ENCODE measurements around the gene BABAM2. TPM values are rescaled to one million over a fixed set of nuclear protein-coding genes. Genes with fewer than 3 reads are reported as not detected.

The BABAM2 gene
- total and polyA plus RNA-seq, 4 donors: 9.9 to 17.0 (median 13.9) TPM

DNA sequence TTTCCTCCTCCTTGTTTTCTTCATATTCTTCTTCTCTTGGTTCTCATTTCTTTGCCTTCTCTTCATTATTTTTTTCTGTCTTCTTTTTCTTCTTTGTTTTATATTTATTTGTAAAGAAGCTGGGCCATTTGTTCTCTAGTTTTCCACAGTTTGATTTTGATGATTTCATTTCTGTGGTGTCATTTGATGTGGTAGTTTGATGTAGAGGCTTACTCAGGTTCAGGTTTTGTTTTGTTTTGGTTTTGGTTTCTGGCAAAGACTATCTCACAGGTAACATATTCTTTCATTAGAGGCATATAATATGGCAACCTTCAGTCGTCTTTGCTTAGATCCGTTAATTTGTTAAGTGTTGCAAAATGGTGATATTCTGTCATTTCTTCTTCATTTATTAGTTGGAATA is 75.3 kb downstream of the BABAM2 start:
- no peaks in the 10 kb centered on the region for H3K36me3 ChIP-seq (ENCODE audit: control insufficient read depth in 4 of 4, insufficient read depth in 3 of 4, low read depth in 1 of 4, low read length in 3 of 4)
- H3K9ac ChIP-seq (ENCODE audit: low read depth in 1 of 2, low read length in 2 of 2): no peak overlapping the region
- TF ChIP-seq JUND (IDR thresholded peaks at IDR 0.05) (no peak), GABPA (IDR thresholded peaks at IDR 0.05 in 1 of 2, conservative IDR thresholded peaks at IDR 0.05 in 1 of 2) (no peak), HNF4G (IDR thresholded peaks at IDR 0.05) (no peak), FOXA1 (IDR thresholded peaks at IDR 0.05) (no peak), YY1 (IDR thresholded peaks at IDR 0.05) (no peak), TAF1 (conservative IDR thresholded peaks at IDR 0.05) (no peak)
- TF ChIP-seq, protein P1, sequence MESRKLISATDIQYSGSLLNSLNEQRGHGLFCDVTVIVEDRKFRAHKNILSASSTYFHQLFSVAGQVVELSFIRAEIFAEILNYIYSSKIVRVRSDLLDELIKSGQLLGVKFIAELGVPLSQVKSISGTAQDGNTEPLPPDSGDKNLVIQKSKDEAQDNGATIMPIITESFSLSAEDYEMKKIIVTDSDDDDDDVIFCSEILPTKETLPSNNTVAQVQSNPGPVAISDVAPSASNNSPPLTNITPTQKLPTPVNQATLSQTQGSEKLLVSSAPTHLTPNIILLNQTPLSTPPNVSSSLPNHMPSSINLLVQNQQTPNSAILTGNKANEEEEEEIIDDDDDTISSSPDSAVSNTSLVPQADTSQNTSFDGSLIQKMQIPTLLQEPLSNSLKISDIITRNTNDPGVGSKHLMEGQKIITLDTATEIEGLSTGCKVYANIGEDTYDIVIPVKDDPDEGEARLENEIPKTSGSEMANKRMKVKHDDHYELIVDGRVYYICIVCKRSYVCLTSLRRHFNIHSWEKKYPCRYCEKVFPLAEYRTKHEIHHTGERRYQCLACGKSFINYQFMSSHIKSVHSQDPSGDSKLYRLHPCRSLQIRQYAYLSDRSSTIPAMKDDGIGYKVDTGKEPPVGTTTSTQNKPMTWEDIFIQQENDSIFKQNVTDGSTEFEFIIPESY (IDR thresholded peaks at IDR 0.05): no peak
- TF ChIP-seq, protein P2, sequence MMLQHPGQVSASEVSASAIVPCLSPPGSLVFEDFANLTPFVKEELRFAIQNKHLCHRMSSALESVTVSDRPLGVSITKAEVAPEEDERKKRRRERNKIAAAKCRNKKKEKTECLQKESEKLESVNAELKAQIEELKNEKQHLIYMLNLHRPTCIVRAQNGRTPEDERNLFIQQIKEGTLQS (IDR thresholded peaks at IDR 0.05): no peak
- TF ChIP-seq, protein P3, sequence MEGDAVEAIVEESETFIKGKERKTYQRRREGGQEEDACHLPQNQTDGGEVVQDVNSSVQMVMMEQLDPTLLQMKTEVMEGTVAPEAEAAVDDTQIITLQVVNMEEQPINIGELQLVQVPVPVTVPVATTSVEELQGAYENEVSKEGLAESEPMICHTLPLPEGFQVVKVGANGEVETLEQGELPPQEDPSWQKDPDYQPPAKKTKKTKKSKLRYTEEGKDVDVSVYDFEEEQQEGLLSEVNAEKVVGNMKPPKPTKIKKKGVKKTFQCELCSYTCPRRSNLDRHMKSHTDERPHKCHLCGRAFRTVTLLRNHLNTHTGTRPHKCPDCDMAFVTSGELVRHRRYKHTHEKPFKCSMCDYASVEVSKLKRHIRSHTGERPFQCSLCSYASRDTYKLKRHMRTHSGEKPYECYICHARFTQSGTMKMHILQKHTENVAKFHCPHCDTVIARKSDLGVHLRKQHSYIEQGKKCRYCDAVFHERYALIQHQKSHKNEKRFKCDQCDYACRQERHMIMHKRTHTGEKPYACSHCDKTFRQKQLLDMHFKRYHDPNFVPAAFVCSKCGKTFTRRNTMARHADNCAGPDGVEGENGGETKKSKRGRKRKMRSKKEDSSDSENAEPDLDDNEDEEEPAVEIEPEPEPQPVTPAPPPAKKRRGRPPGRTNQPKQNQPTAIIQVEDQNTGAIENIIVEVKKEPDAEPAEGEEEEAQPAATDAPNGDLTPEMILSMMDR (IDR thresholded peaks at IDR 0.05; ENCODE audit: low read depth, low read length, missing input control): no peak
- H3K4me1 ChIP-seq (ENCODE audit: control insufficient read depth in 4 of 4, insufficient read depth in 4 of 4, low read length in 3 of 4): peaks cover 0 to 21% (median 9%) of the 10 kb centered on the region in 4 donors
- H3K4me3 ChIP-seq (ENCODE audit: low read depth in 1 of 3, low read length in 3 of 3): no peak overlapping the region
- H3K9me3 ChIP-seq (ENCODE audit: control insufficient read depth in 4 of 4, low read length in 3 of 4): no peaks in the 10 kb centered on the region
- H3K27ac ChIP-seq (ENCODE audit: low read depth in 1 of 2, low read length in 2 of 2): no peak overlapping the region
- no peaks in the 10 kb centered on the region for H3K27me3 ChIP-seq (ENCODE audit: control insufficient read depth in 4 of 4, insufficient read depth in 4 of 4, low read length in 3 of 4)
- DNase-seq (ENCODE audit: low spot score): no peak
- 82% methylated on average over 2 of the region's 2 CpGs for WGBS

DNA sequence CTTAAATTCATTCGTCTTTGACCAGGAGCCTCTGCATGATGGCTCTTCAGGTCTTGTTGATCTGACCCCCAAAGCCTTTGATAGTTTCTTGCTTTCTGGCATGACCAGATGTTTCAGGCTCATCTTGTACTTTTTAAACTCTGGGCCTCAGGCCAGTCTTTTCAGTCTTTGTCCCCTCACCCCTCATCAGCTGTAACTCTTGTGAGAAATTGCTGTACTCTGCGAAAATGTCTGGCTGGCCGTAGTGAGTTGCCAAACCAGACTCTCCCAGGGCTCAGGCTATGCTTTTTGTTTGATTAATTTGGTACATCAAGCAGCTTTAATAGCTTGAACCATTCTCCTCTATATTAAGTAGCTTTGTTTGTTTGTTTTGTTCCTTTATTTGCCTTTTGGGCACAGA is 75.9 kb downstream of the BABAM2 start:
- no peaks in the 10 kb centered on the region for H3K27me3 ChIP-seq (ENCODE audit: control insufficient read depth in 4 of 4, insufficient read depth in 4 of 4, low read length in 3 of 4)
- no peaks in the 10 kb centered on the region for H3K36me3 ChIP-seq (ENCODE audit: control insufficient read depth in 4 of 4, insufficient read depth in 3 of 4, low read depth in 1 of 4, low read length in 3 of 4)
- H3K9me3 ChIP-seq (ENCODE audit: control insufficient read depth in 4 of 4, low read length in 3 of 4): no peaks in the 10 kb centered on the region
- H3K4me3 ChIP-seq (ENCODE audit: low read depth in 1 of 3, low read length in 3 of 3): no peak overlapping the region
- no peak for DNase-seq (ENCODE audit: low spot score)
- TF ChIP-seq TAF1 (conservative IDR thresholded peaks at IDR 0.05) (no peak), JUND (IDR thresholded peaks at IDR 0.05) (peak in 1 of 2 donors; percentile 19), FOXA2 (IDR thresholded peaks at IDR 0.05) (no peak), HNF4A (conservative IDR thresholded peaks at IDR 0.05) (peak; percentile 63 to 76), EGR1 (IDR thresholded peaks at IDR 0.05; ENCODE audit: low read depth in 2 of 2) (no peak), RAD21 (IDR thresholded peaks at IDR 0.05) (peak; percentile 28 to 51), HNF4G (IDR thresholded peaks at IDR 0.05) (no peak), YY1 (IDR thresholded peaks at IDR 0.05) (peak; percentile 41), FOXA1 (IDR thresholded peaks at IDR 0.05) (no peak), SP1 (IDR thresholded peaks at IDR 0.05) (no peak), RXRA (IDR thresholded peaks at IDR 0.05) (peak; percentile 31 to 48), NR2F2 (IDR thresholded peaks at IDR 0.05) (peak; percentile 34), GABPA (IDR thresholded peaks at IDR 0.05 in 1 of 2, conservative IDR thresholded peaks at IDR 0.05 in 1 of 2) (no peak)
- TF ChIP-seq, protein P4, sequence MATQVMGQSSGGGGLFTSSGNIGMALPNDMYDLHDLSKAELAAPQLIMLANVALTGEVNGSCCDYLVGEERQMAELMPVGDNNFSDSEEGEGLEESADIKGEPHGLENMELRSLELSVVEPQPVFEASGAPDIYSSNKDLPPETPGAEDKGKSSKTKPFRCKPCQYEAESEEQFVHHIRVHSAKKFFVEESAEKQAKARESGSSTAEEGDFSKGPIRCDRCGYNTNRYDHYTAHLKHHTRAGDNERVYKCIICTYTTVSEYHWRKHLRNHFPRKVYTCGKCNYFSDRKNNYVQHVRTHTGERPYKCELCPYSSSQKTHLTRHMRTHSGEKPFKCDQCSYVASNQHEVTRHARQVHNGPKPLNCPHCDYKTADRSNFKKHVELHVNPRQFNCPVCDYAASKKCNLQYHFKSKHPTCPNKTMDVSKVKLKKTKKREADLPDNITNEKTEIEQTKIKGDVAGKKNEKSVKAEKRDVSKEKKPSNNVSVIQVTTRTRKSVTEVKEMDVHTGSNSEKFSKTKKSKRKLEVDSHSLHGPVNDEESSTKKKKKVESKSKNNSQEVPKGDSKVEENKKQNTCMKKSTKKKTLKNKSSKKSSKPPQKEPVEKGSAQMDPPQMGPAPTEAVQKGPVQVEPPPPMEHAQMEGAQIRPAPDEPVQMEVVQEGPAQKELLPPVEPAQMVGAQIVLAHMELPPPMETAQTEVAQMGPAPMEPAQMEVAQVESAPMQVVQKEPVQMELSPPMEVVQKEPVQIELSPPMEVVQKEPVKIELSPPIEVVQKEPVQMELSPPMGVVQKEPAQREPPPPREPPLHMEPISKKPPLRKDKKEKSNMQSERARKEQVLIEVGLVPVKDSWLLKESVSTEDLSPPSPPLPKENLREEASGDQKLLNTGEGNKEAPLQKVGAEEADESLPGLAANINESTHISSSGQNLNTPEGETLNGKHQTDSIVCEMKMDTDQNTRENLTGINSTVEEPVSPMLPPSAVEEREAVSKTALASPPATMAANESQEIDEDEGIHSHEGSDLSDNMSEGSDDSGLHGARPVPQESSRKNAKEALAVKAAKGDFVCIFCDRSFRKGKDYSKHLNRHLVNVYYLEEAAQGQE (IDR thresholded peaks at IDR 0.05): no peak
- TF ChIP-seq, protein P2 (IDR thresholded peaks at IDR 0.05): no peak
- TF ChIP-seq, protein P3 (IDR thresholded peaks at IDR 0.05; ENCODE audit: low read depth, low read length, missing input control): no peak
- TF ChIP-seq, protein P1 (IDR thresholded peaks at IDR 0.05): no peak
- TF ChIP-seq, protein P5, sequence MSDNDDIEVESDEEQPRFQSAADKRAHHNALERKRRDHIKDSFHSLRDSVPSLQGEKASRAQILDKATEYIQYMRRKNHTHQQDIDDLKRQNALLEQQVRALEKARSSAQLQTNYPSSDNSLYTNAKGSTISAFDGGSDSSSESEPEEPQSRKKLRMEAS (IDR thresholded peaks at IDR 0.05): peak; percentile 26
- no peak overlapping the region for H3K9ac ChIP-seq (ENCODE audit: low read depth in 1 of 2, low read length in 2 of 2)
- H3K4me1 ChIP-seq (ENCODE audit: control insufficient read depth in 4 of 4, insufficient read depth in 4 of 4, low read length in 3 of 4): peaks cover 0 to 21% (median 9%) of the 10 kb centered on the region in 4 donors
- peak overlapping the region in 1 of 2 donors; percentile 46 for H3K27ac ChIP-seq (ENCODE audit: low read depth in 1 of 2, low read length in 2 of 2)
- 31% methylated on average over 3 of the region's 3 CpGs for WGBS

Measured in liver (tissue), 9 donors.